Fibroblast of pulmonary artery (primary cell): ENCODE data around the gene EFHD1.
A peak's percentile ranks its signal among the peaks of the same experiment; 100 is the strongest.
"Not testable (repeated sequence)": the region's sequence is repeated elsewhere in the genome, so short reads cannot be mapped to it uniquely, and the experiment has no call there.

ENCODE experiments used
- DNase-seq: peaks from one replicate; pipeline ENCODE4 v3.0.0-alpha.2; 2010; ENCODE audit warnings: low read depth
- H3K4me3 ChIP-seq: replicated peaks from 2 replicates; pipeline ENCODE4 v1.5.1; 2011; ENCODE audit warnings: low read depth, mild to moderate bottlenecking, control low read depth, low read length, moderate library complexity
- TF ChIP-seq, protein P1 (sequence below): IDR thresholded peaks from 2 replicates; pipeline ENCODE4 v1.5.1; 2011; ENCODE audit warnings: mild to moderate bottlenecking, control low read depth, low read length, inconsistent platforms; ENCODE audit errors: missing control alignments

The EFHD1 gene

DNA sequence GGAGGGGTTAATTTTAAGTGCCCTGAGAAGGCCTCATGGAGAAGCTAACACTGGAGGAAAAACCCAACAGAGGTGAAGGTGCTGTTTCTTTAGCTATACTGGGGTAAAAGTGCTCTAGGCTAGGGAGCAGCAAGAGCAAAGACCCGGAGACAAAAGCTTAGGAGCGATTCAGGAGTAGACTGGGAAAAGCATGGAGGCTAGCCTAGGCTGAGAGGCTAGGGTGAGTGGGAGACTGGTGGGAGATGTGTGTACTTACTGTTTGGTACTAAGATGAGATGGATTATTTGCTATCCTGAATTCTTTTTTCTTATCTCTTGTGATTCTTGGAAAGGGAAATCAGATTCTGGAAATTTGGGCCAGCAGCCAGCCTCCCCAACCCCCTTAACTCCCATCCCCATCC lies 65.7 kb downstream of the EFHD1 start:
- peak overlapping the region; percentile 95 for H3K4me3 ChIP-seq
- no peak for DNase-seq
- TF ChIP-seq, protein P1, sequence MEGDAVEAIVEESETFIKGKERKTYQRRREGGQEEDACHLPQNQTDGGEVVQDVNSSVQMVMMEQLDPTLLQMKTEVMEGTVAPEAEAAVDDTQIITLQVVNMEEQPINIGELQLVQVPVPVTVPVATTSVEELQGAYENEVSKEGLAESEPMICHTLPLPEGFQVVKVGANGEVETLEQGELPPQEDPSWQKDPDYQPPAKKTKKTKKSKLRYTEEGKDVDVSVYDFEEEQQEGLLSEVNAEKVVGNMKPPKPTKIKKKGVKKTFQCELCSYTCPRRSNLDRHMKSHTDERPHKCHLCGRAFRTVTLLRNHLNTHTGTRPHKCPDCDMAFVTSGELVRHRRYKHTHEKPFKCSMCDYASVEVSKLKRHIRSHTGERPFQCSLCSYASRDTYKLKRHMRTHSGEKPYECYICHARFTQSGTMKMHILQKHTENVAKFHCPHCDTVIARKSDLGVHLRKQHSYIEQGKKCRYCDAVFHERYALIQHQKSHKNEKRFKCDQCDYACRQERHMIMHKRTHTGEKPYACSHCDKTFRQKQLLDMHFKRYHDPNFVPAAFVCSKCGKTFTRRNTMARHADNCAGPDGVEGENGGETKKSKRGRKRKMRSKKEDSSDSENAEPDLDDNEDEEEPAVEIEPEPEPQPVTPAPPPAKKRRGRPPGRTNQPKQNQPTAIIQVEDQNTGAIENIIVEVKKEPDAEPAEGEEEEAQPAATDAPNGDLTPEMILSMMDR = no peak

DNA sequence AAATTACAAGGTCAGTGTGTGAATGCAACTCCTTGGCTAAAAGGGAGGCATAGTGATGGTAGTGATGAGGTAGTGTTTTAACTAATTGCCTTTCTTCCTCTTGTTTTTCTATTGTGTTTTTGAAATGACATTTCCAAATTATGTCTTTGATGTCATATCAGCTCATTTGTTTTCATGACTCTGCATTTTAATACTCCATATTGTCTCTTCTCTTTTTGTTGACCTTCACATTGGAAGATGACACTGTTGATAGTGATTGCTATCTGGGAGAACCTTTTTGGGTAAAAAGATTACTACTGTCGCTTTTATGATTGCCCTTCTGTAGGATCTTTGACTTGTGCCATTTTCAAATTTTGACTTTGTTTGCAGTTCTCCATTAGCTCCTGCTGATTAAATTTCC lies 66.8 kb downstream of the EFHD1 start:
- no peak for DNase-seq
- TF ChIP-seq, protein P1 = no peak
- H3K4me3 ChIP-seq = no peak overlapping the region

DNA sequence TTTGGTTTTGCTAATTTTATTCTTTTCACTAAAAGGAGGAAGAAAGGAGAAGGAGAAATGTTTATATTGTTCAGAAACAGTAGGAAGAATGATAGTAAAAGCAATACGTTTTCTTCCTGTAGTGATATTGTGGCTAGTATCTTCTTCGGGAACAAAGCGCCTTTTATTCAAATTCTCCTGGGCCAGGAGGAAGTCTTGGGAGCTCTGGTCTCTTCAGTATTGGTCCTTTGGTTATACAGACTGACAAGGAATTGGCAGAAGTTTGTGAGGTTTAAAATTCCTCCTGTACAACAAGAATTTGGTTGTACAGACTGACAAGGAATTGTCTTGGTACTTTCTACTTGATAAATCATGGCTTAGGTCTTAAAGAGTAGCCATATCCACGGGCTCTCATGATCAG lies 73.7 kb downstream of the EFHD1 start:
- no peak overlapping the region for H3K4me3 ChIP-seq
- DNase-seq = no peak
- TF ChIP-seq, protein P1 = no peak

DNA sequence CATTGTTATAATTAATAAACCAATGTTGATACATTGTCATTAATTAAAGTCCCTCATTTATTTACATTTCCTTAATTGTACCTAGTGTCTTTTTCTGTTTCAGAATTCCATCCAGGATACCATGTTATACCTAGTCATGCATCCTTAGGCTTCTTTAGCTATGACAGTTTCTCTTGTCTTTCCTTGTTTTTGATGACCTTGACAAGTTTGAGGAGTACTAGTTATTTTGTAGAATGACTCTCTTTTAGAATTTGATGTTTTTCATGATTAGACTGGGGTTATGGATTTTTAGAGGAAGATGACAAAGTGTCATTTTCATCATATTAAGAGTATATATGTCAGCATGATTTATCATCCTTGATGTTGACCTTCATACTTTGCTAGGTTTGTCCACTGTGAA lies 80.1 kb downstream of the EFHD1 start:
- TF ChIP-seq, protein P1 = no peak
- DNase-seq = no peak
- H3K4me3 ChIP-seq = no peak overlapping the region

DNA sequence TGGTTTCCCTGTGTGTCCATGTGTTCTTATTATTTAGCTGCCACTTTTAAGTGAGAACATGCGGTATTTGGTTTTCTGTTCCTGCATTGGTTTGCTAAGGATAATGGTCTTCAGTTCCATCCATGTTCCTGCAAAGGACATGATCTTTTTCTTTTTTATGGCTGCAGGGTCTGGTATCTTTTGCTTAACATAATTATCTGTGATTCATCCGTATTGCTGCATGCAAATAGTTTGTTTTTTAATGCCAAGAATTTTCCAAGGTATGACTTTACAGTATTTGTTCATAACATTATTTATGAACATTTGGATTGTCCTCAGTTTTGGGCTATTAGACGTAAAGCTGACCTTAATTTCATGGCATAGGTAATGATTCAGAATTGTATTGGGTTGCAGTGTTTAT lies 81.6 kb downstream of the EFHD1 start:
- H3K4me3 ChIP-seq = no peak overlapping the region
- DNase-seq = no peak
- TF ChIP-seq, protein P1 = no peak

DNA sequence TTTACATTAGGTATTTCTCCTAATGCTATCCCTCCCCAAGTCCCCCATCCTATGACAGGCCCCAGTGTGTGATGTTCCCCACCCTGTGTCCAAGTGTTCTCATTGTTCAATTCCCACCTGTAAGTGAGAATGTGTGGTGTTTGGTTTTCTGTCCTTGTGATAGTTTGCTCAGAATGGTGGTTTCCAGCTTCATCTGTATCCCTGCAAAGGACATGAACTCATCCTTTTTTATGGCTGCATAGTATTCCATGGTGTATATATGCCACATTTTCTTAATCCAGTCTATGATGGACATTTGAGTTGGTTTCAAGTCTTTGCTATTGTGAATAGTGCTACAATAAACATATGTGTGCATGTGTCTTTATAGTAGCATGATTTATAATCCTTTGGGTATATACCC lies 86.7 kb downstream of the EFHD1 start:
- not testable (repeated sequence) for DNase-seq, H3K4me3 ChIP-seq

DNA sequence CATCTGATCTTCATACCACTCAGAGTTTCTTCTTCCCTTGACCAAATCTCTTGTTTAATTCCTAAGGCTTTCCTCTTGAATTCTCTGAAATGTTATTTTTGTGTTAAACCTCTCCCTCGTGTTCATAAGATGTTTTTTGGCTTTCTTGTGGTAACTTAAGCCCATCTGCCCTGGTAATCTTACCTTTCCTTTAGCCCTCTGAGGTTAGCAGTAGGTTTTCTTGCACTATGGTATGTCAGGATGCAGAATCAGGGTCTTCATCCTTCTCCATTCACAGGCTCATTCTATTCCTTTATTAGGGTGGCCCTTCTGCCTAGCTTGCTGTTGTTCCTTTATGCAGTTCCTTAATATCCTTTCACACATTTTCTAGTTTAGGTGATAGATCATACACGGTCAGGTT lies 87.9 kb downstream of the EFHD1 start:
- TF ChIP-seq, protein P1 = no peak
- no peak for DNase-seq
- H3K4me3 ChIP-seq = no peak overlapping the region

DNA sequence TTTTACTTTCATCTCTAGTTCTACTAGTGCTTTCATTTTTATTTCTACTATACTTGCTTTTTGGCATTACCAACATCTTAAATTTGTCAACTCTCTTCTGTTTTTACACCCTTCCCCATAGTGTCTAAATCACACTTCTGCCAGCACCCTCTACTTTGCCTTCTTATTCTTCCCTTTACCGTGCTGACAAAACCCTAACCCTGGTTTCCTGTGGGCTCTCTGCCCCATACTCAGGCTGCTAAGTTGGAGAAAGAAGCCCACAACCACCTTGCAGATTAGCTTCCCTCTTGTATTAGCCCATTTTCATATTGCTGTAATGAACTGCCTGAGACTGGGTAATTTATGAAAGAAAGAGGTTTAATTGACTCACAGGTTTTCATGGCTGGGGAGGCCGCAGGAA lies 88.5 kb downstream of the EFHD1 start:
- TF ChIP-seq, protein P1 = no peak
- H3K4me3 ChIP-seq = no peak overlapping the region

More for the DNA sequence above, 88.5 kb downstream of the EFHD1 start:
- DNase-seq = no peak
